IMR-90 (cell line): ENCODE results near the gene LEMD1.

Experiments
- BHLHE40 ChIP-seq: fragments of 150-350 bp; IDR thresholded peaks from 2 replicates; pipeline ENCODE4 v1.6.1; 2016; ENCODE audit warnings: mild to moderate bottlenecking, low read depth, low read length
- CEBPB ChIP-seq: IDR thresholded peaks from 2 replicates; pipeline ENCODE4 v1.6.1; 2012; ENCODE audit warnings: low read depth, low read length, improper control_type of control experiment
- CTCF ChIP-seq: conservative IDR thresholded peaks from 2 replicates; pipeline ENCODE4 v1.5.1; 2012; ENCODE audit warnings: mild to moderate bottlenecking, low read depth, low read length, improper control_type of control experiment
- MAFK ChIP-seq: IDR thresholded peaks from 2 replicates; pipeline ENCODE4 v1.6.1; 2012; ENCODE audit warnings: low read depth, low read length, improper control_type of control experiment
- MAZ ChIP-seq: IDR thresholded peaks from 2 replicates; pipeline ENCODE4 v1.6.1; 2012; ENCODE audit warnings: low read depth, mild to moderate bottlenecking, low read length, improper control_type of control experiment, moderate library complexity, borderline replicate concordance
- MXI1 ChIP-seq: IDR thresholded peaks from 2 replicates; pipeline ENCODE4 v1.6.1; 2012; ENCODE audit warnings: low read depth, mild to moderate bottlenecking, low read length, moderate library complexity, borderline replicate concordance
- NFE2L2 ChIP-seq: fragments of 150-350 bp; IDR thresholded peaks from 2 replicates; pipeline ENCODE4 v1.6.1; 2016; ENCODE audit warnings: low read depth, mild to moderate bottlenecking, low read length
- POLR2A ChIP-seq: IDR thresholded peaks from 2 replicates; pipeline ENCODE4 v1.6.1; 2012; ENCODE audit warnings: mild to moderate bottlenecking, low read depth, low read length
- RAD21 ChIP-seq: IDR thresholded peaks from 2 replicates; pipeline ENCODE4 v1.6.1; 2012; ENCODE audit warnings: low read length, improper control_type of control experiment
- RCOR1 ChIP-seq: IDR thresholded peaks from 2 replicates; pipeline ENCODE4 v1.6.1; 2012; ENCODE audit warnings: mild to moderate bottlenecking, low read length, improper control_type of control experiment; ENCODE audit not compliant: insufficient replicate concordance
- RFX5 ChIP-seq: IDR thresholded peaks from 2 replicates; pipeline ENCODE4 v1.8.0; 2012; ENCODE audit warnings: low read depth, mild to moderate bottlenecking, low read length, moderate library complexity
- SMC3 ChIP-seq: fragments of 150-350 bp; IDR thresholded peaks from 2 replicates; pipeline ENCODE4 v1.6.1; 2016; ENCODE audit warnings: low read depth, mild to moderate bottlenecking, antibody characterized with exemption, low read length, moderate library complexity
- USF2 ChIP-seq: fragments of 150-350 bp; IDR thresholded peaks from 2 replicates; pipeline ENCODE4 v1.6.1; 2017; ENCODE audit warnings: mild to moderate bottlenecking, antibody characterized with exemption, low read length, low read depth

GRCh38 chr1:205432116-205432515, 10.3 kb upstream of the LEMD1 start:
- TF ChIP-seq RAD21 (no peak), CTCF (no peak), CEBPB (no peak), POLR2A (no peak), MXI1 (no peak), SMC3 (no peak), RCOR1 (no peak), RFX5 (no peak), BHLHE40 (no peak), MAFK (no peak), MAZ (no peak), USF2 (no peak), NFE2L2 (no peak)
